ACC112 (cell line): ENCODE measurements around the gene ZNF169.
"Not testable (repeated sequence)": the region's sequence is repeated elsewhere in the genome, so short reads cannot be mapped to it uniquely, and the experiment has no call there.

ENCODE experiments used
- H2AFZ ChIP-seq: fragments of 200-600 bp; sonication (generic); one replicate; pipeline ENCODE4 v1.6.0; 2017; ENCODE audit warnings: antibody characterized with exemption, low read length; ENCODE audit not compliant: unreplicated experiment
- H3K27ac ChIP-seq: fragments of 200-600 bp; sonication (generic); 2 replicates; pipeline ENCODE4 v1.5.1; 2014; ENCODE audit warnings: low read depth, mild to moderate bottlenecking, antibody characterized with exemption, low read length, moderate library complexity
- H3K27me3 ChIP-seq: fragments of 200-600 bp; sonication (generic); 2 replicates; pipeline ENCODE4 v1.6.1; 2014; ENCODE audit warnings: mild to moderate bottlenecking, antibody characterized with exemption, low read length, moderate library complexity, mixed read lengths; ENCODE audit not compliant: insufficient read depth
- H3K36me3 ChIP-seq: fragments of 200-600 bp; sonication (generic); 2 replicates; pipeline ENCODE4 v1.6.1; 2016; ENCODE audit warnings: mild to moderate bottlenecking, antibody characterized with exemption, low read length, moderate library complexity, mixed read lengths; ENCODE audit not compliant: insufficient read depth
- H3K4me1 ChIP-seq: fragments of 200-600 bp; sonication (generic); one replicate; pipeline ENCODE4 v1.6.1; 2016; ENCODE audit warnings: low read length, mixed read lengths; ENCODE audit not compliant: insufficient read depth, unreplicated experiment, control insufficient read depth
- H3K4me3 ChIP-seq: fragments of 200-600 bp; sonication (generic); 2 replicates; pipeline ENCODE4 v1.5.1; 2014; ENCODE audit warnings: mild to moderate bottlenecking, low read depth, low read length
- H3K79me2 ChIP-seq: fragments of 200-600 bp; sonication (generic); one replicate; pipeline ENCODE4 v1.6.0; 2016; ENCODE audit warnings: low read length; ENCODE audit not compliant: control insufficient read depth, unreplicated experiment, insufficient read depth

Gene ZNF169

DNA sequence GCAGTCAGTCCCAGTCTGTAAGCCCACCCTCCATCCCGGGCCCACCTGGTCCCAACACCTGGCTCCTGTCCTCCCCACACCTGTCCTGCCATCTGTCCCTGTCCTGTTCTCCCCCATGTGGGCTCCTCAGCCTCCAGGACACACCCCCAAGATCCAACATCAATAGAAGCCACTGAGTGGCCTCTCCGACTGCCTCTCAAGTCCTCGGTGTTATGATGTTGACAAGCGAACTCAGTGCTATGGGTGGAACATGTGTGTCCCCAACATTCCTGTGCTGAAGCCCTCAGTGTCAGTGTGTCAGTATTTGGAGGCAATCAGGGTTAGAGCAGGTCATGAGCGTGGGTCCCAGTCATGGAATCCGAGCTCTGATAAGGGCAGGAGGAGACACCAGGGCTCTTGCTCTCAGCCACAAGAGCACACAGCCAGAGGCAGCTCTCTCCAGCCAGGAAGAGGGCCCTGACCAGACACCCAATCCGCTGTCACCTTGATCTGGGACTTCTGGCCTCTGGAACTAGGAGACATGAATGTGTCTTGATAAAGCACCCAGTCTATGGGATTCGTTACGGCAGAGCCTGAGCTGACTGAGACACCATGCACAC is 63.3 kb downstream of the ZNF169 start:
- H3K79me2 ChIP-seq, H2AFZ ChIP-seq, H3K27me3 ChIP-seq, H3K4me3 ChIP-seq, H3K4me1 ChIP-seq, H3K27ac ChIP-seq, H3K36me3 ChIP-seq: not testable (repeated sequence)

DNA sequence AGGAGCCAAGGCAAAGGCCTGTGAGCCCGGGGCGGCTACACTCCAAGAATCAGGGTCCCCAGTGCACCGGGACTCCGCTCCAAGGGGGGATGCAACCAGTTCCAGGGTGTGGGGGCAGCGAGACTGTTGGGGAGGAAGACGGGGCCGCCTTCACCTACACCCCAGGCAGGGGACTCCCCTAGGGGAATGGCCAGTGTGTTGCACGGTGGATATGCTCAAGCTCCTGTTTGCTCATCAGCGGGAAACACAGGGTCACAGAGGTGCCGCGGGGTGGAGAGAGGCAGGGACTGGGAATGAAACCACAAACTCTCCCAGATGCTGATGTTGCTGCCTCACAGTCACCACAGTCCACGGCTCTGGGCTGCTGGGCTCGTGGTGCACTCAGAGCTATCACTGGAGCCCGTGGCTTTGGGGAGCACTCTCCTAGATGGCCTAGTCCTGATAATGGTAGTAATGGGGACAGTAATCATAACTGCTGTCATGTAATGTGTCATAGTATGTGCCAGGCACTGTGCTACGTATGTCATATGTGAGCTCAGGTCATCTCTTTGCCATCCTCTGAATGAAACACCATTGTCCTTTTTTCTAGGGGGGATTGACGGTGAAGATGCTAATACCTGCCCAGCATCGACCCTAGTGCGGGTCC is 64.2 kb downstream of the ZNF169 start:
- not testable (repeated sequence) for H3K27me3 ChIP-seq, H3K27ac ChIP-seq, H3K4me1 ChIP-seq, H3K36me3 ChIP-seq, H2AFZ ChIP-seq, H3K4me3 ChIP-seq, H3K79me2 ChIP-seq

DNA sequence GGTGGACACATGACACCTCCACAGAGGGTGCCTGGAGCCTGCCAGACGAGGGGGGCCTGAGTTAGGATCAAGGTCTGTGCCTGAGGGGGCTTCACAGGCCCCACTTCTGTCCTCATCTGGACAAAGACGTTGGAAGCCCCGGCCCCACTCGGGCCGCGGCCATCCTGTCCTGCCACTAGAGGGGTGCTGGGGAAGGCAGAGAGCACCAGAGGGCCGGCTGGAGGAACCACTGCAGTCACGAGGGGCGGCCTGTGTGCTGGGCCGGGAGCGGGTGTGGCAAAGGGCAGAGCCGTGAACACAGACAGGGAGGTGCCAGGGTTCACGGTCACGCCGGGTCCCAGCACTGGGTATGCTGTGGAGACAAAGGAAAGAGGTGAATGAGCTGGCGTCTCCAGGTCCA is 66.5 kb downstream of the ZNF169 start:
- not testable (repeated sequence) for H3K4me1 ChIP-seq, H2AFZ ChIP-seq, H3K27me3 ChIP-seq, H3K36me3 ChIP-seq, H3K27ac ChIP-seq, H3K79me2 ChIP-seq, H3K4me3 ChIP-seq

DNA sequence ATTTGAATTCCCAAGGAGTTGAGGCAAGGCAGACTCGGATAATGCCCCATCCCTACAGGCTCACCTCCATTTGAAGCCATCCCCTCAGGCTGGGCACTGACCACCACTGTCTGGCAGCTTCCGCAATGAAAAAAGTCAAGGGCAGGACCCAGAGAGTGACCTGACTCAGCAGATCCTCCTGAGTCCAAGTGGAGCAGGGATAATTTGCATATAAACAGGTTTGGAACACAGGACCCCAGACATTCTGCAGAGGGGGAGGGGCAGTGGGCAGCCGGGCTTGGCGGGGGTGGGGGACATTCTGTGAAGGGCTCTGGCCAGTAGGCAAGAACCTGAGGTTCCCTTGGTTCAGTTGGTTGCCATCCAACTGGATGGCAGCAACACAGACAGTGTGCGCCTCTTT is 69.4 kb downstream of the ZNF169 start, which contains the start of gene NUTM2F:
Gene NUTM2F, minus strand, starts transcription at position 101 of the 400 bp plus-strand sequence. Its CDS starts 21 bp downstream, at position 80.
- not testable (repeated sequence) for H3K4me1 ChIP-seq, H3K27me3 ChIP-seq, H3K4me3 ChIP-seq, H3K36me3 ChIP-seq, H3K79me2 ChIP-seq, H3K27ac ChIP-seq, H2AFZ ChIP-seq

DNA sequence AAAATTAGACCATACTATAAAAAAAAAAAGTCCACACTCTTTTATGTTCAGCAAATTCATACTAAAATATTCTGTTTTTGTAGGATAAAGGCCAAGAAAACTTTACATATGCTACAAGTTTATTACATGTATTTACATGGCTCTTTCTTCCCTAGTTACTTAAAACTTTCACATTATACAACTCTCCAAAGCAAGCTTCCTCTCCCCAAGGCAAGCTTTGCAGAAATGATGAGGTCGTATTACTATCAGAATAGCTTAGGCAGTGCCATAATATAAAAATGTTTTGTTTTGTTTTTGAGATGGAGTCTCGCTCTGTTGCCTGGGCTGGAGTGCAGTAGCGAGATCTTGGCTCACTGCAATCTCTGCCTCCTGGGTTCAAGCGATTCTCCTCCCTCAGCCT is 77.3 kb downstream of the ZNF169 start:
- not testable (repeated sequence) for H2AFZ ChIP-seq, H3K79me2 ChIP-seq, H3K27ac ChIP-seq, H3K4me3 ChIP-seq, H3K36me3 ChIP-seq, H3K27me3 ChIP-seq, H3K4me1 ChIP-seq

DNA sequence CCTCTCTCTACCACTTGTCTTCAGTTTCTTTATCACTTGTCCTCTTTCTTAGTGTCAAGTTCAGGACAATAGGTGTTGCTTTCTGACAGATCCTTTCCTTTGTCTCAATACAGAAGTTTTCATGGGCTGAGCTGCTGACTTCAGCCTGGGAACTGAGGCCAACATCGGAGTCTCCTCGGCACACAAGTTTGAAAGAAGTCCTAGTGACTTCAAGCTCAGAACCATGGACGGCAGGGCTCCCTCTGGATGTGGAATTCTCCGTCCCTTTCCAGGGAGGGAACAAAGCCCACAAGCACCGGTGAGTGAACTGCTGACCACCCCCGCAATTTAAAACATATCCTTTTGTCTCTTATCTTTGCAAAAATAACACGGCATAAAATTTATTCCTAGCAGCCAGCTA is 79.6 kb downstream of the ZNF169 start:
- H2AFZ ChIP-seq, result not testable (repeated sequence)

DNA sequence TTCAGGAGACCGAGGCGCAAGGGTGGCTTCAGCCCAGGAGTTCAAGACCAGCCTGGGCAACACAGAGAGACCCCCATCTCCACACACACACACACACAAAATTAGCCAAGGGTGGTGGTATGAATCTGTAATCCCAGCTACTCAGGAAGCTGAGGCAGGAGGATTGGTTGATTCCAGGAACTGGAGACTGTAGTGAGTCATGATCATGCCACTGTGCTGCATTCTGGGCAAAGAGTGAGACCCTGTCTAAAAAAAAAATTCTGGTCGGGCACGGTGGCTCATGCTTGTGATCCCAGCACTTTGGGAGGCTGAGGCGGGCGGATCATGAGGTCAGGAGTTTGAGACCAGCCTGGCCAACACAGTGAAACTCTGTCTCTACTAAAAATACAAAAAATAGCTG is 80.6 kb downstream of the ZNF169 start:
- not testable (repeated sequence) for H3K4me3 ChIP-seq

More for the DNA sequence above, 79.6 kb downstream of the ZNF169 start:
- H3K4me1 ChIP-seq, H3K79me2 ChIP-seq, H3K36me3 ChIP-seq, H3K4me3 ChIP-seq, H3K27me3 ChIP-seq, H3K27ac ChIP-seq: not testable (repeated sequence)

DNA sequence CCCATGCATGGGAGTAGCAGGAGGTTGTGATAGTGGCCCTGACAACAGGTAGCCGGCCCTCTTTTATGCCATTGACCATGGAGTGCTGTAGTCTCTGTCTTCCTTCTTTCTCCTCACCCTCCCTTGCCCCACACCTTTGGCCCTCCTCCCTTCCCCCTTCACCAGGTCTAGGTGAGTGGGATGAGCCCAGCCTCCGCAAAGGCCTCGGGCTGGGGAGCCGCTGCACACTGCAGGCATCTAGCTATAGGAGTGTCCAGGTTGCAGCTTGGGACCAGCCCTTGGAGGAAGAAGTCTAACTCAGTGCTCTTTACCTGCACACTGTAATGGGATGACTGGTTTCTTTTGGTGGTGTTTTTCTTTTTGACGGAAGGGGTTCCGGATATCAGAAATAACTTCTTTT is 81.7 kb downstream of the ZNF169 start:
- not testable (repeated sequence) for H3K27ac ChIP-seq, H3K4me3 ChIP-seq, H3K27me3 ChIP-seq, H2AFZ ChIP-seq, H3K79me2 ChIP-seq, H3K36me3 ChIP-seq, H3K4me1 ChIP-seq

More for the DNA sequence above, 80.6 kb downstream of the ZNF169 start:
- H3K27ac ChIP-seq, H2AFZ ChIP-seq, H3K79me2 ChIP-seq, H3K27me3 ChIP-seq, H3K4me1 ChIP-seq, H3K36me3 ChIP-seq: not testable (repeated sequence)

DNA sequence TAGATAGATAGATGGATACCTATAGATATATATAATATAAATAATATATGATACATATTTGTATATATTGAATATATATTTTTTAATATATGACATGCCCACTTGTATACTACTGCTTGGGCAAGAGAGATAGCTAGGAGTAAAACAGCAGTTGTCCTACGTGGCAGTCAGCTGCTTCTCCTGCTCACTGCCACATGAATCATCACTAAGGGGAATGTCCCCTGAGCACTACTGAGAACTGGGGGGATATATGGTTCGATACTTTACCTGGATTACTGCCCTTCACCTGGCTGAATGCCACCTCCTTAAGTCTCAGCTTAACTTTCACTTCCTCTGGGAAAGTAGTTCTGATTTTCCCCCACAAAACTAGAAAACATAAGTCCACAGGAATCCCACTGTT is 82.6 kb downstream of the ZNF169 start:
- not testable (repeated sequence) for H3K27ac ChIP-seq, H3K4me1 ChIP-seq, H3K36me3 ChIP-seq, H3K79me2 ChIP-seq, H2AFZ ChIP-seq, H3K27me3 ChIP-seq, H3K4me3 ChIP-seq

DNA sequence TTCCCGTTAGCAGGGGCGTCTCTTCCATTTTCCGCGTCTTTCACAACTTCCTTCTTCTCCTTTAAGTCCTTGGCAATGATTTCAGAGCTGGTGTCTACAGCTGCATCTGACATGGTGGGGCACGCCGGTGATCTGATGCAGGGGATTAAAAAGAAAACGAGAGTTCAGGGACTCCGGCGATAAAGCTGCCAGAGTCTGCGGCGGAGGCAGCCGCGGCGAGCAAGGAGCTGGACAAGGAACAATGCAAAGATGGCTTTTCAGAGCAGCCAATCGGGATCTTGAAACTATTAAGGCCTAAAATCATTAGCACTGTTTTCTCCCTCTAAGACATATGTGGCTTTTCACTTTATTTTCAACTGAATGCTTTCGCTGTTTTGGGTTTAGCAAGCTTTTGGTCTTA is 88.4 kb downstream of the ZNF169 start:
- not testable (repeated sequence) for H3K79me2 ChIP-seq, H3K27ac ChIP-seq, H3K4me1 ChIP-seq, H3K4me3 ChIP-seq, H2AFZ ChIP-seq, H3K36me3 ChIP-seq, H3K27me3 ChIP-seq

DNA sequence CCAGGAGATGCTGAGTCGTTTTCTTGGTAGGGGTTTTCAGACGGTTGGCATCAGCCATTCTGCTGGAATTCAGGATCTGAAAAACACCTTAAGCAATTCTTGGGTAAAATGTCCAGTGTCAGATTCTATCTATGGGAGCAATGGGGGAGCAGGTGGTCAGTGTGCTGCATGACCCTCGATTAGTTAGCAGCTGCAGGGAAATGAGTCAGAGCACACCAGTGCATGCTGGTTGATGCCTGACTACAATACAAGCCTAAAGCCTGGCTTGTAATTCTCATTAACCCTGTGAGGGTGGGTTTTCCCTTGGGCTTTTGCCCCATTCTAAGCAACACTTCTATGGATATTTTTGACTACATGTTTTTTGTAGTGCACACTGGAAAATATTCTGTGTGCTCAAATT is 89.7 kb downstream of the ZNF169 start:
- H3K36me3 ChIP-seq, H3K79me2 ChIP-seq, H3K4me3 ChIP-seq, H3K4me1 ChIP-seq, H3K27ac ChIP-seq, H2AFZ ChIP-seq, H3K27me3 ChIP-seq: not testable (repeated sequence)
